Kidney tubule cell (primary cell): ENCODE results near the gene ATP11A.
"Not testable (repeated sequence)": the region's sequence is repeated elsewhere in the genome, so short reads cannot be mapped to it uniquely, and the experiment has no call there.

Experiments
- DNase-seq: peaks from one replicate; pipeline ENCODE4 v3.0.0-alpha.2; 2018; ENCODE audit warnings: low spot score

The ATP11A gene

DNA sequence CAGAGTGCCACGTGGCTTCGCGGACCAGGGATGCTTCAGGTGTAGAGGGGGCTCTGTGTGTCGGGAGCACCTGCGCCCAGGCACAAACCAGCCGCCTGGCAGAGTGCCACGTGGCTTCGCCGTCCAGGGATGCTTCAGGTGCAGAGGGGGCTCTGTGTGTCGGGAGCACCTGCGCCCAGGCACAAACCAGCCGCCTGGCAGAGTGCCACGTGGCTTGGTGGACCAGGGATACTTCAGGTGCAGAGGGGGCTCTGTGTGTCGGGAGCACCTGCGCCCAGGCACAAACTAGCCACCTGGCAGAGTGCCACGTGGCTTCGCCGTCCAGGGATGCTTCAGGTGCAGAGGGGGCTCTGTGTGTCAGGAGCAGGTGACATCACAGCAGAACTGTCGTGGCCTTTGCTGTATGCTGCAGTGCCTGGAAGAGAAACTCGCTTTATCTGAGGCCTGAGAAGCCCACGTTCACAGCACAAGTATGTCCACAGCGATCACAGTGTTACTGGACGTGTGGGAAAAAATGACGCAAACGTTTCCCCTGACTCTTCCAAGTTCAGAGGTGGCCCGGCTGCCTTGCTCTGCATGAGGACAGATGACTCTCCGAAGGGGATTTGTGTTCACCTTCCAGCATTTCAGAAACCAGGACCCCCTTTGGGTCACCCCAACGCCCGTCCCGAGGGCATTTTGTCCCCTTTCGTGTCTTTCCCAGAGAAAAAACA, 151.6 kb downstream of the ATP11A start:
- not testable (repeated sequence) for DNase-seq

- DNase-seq: peak; percentile 19
Measured at GRCh38 chr13:112842343-112842856, 152.6 kb downstream of the ATP11A start.

DNA sequence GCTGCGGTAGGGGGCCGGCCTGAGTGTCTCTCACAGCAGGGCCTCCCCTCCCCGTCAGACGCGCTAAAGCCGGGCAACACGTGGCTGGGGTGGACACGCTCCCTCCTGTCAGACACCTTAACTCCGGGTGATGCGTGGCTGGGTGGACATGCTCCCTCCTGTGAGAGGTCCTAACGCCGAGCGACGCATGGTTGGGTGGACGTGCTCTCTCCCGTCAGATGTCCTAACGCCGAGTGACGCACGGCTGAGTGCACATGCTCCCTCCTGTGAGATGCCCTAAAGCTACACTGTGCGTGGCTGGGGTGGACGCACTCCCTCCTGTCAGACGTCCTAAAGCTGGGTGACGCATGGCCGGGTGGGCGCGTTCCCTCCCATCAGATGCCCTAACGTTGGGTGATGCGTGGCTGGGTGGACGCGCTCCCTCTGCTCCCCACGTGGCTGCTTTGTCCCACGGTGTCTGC, 153.1 kb downstream of the ATP11A start:
- DNase-seq: peak; percentile 25

DNA sequence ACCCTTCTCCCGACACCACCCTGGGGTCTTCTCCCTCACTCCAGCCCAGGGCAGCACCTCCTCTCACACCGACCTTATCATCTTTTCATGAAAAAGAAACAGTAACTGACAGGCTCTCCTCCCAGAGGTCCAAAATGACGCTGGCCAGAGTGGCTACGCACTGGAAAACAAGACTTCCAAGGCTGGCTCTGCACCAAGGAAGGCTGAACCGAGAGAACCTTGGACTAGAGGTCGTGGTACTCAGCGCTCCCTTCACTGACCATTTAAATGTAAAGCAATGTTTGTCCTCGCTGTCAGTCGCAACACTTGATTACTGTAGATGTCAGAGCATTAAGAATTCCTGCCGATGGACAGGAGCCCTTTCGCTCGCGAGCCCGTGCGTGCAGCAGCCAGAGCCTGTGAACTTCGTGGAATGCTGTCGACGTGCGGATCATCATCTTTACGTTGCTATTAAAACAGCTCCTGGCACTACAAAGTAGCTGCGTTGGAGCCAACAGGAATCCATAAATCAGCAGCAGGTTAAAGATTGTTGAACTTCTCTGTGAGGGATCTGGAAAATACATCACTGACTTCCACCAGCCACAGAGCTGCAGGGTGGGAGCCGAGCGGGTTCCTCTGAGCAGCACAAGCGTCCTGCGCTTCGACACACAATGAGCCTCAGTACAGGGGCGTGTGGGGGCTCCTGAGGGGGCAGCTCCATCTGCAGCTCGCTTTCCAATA, 153.7 kb downstream of the ATP11A start:
- DNase-seq: no peak

DNA sequence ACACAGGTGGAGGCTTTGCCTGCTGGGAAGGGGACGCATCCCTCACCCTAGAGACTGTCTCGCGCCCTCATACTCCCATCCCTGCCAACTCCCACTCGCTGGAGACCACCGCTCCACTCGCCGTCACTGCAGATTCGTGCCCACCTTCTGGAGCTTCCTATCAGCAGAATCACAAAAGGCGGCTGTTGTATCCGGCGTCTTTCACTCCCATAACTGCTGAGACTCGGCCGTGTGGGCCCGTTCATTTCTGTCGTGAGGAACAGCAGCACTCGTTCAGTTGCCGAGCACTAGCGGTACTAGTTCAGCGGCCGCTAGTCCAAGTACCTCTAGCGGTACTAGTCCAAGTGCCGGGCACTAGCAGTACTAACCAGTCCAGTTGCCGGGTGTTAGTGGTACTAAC, 154.6 kb downstream of the ATP11A start:
- no peak for DNase-seq

DNA sequence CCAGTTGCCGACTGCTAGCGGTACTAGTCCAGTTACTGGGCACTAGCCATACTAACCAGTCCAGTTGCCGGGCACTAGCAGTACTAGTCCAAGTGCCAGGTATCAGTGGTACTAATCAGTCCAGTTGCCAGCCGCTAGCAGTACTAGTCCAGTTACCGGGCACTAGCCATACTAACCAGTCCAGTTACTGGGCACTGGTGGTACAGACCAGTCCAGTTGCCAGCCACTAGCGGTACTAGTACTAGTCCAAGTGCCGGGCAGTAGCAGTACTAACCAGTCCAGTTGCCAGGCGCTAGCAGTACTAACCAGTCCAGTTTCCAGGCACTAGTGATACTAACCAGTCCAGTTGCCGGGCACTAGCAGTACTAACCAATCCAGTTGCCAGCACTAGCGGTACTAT, 155.0 kb downstream of the ATP11A start:
- DNase-seq: no peak

- DNase-seq: no peak
Measured at GRCh38 chr13:112845511-112846144, 155.8 kb downstream of the ATP11A start.

- DNase-seq: no peak
Measured at GRCh38 chr13:112846411-112847115, 156.7 kb downstream of the ATP11A start.

- DNase-seq: peak; percentile 56
Measured at GRCh38 chr13:112849500-112849899, 159.7 kb downstream of the ATP11A start.

DNA sequence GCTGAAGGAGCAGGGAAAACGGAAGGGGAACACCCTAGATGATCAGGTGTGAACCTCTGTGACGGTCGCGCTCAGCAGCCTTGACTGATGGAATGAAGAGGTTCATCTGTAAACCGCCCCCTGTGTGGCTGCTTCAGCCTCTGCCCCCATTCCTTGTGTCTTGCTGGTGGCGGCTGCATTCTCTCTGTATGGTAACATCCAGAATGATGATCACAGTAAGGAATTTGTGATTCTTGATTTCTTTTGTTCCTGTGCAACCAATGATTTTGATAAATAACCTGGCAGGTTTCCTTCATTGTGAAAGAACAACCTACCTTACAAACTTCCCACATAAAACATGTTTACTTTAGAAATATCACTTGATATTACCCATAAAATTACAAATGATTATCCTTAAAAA, 160.4 kb downstream of the ATP11A start:
- peak; percentile 70 for DNase-seq

- DNase-seq: peak; percentile 31
Measured at GRCh38 chr13:112851107-112852038, 161.5 kb downstream of the ATP11A start.

DNA sequence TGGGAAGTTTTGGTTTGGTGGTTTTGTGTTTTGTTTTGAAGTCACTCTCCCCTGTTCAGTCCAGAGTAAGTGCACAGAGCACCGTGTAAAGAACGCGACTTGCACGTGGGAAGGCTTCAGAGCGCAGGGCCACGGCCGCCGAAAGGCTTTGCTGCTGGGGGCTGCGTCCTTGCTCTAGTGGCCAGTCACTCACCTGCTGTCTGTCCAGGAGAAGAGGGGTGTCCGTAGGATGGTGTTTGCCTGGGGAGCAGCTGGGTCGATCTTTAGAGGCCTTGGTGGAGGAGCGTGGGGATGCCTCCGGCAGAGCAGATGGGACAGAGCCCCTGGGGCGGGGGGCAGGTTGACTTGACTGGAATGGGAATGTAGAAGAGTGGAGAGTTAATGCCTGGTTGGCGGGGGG, 162.6 kb downstream of the ATP11A start:
- DNase-seq: no peak

GRCh38 chr13:112852808-112853207, 163.0 kb downstream of the ATP11A start:
- DNase-seq: no peak

GRCh38 chr13:112854321-112854720, 164.5 kb downstream of the ATP11A start:
- no peak for DNase-seq

GRCh38 chr13:112855859-112856258, 166.0 kb downstream of the ATP11A start:
- no peak for DNase-seq

GRCh38 chr13:112857914-112858490, 168.2 kb downstream of the ATP11A start:
- DNase-seq: no peak

- no peak for DNase-seq
Measured at GRCh38 chr13:112859128-112859816, 169.4 kb downstream of the ATP11A start.

DNA sequence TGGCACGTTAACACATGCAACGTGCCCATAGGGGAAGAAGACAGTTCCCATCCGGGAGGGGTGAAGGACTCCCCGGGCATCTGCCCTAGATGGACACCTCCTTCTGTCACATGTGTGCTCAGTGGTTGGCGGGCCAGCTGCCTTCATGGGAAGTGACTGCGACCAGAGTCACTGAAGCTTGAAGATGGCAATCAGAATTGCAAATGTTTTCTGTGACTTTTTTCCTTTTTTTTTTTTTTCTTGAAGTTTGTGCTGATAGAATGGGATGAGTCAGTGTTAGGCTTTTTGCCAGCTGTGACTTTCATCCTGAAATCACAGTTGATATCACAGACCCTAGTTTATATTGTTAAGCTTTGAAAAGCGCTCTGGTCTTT, 170.0 kb downstream of the ATP11A start:
- peak; percentile 83 for DNase-seq

- DNase-seq: no peak
Measured at GRCh38 chr13:112861876-112862615, 172.2 kb downstream of the ATP11A start.
